MCF 10A (cell line): ENCODE results near the gene DGCR8. TPM values are rescaled to one million over a fixed set of nuclear protein-coding genes. Genes with fewer than 3 reads are reported as not detected.

Experiments used
- BruUV-seq: library from RNA; stranded (reverse); fragments of 400-500 nt; replicated peaks from 2 replicates; lab custom pipeline; 2021; lab: Mats Ljungman, UMichigan
- CTCF ChIA-PET: fragments of 300-600 bp; sonication (Branson Sonifier 250); formaldehyde crosslinking; extraction: SDS; loops from one replicate; lab custom pipeline; 2021; ENCODE audit warnings: antibody characterized with exemption, inconsistent platforms; lab: Yijun Ruan, JAX
- POLR2A ChIA-PET: fragments of 300-600, 350-650 bp; sonication (Branson Sonifier 250); formaldehyde crosslinking; extraction: SDS; loops from one replicate; lab custom pipeline; 2020; ENCODE audit warnings: antibody characterized with exemption, inconsistent platforms; lab: Yijun Ruan, JAX
- DNase-seq: peaks from one replicate; pipeline ENCODE4 v3.0.0-alpha.2; 2018; ENCODE audit not compliant: unreplicated experiment
- H3K27ac Mint-ChIP-seq: one replicate; pipeline ENCODE4 v1.8.0; 2022; ENCODE audit warnings: mild to moderate bottlenecking, low read depth, mixed read lengths; ENCODE audit not compliant: unreplicated experiment
- H3K27me3 Mint-ChIP-seq: one replicate; pipeline ENCODE4 v1.8.0; 2022; ENCODE audit warnings: mixed read lengths; ENCODE audit not compliant: insufficient read depth, unreplicated experiment
- H3K36me3 Mint-ChIP-seq: one replicate; pipeline ENCODE4 v1.8.0; 2022; ENCODE audit warnings: mild to moderate bottlenecking, moderate library complexity, mixed read lengths; ENCODE audit not compliant: insufficient read depth, unreplicated experiment
- H3K4me1 Mint-ChIP-seq: one replicate; pipeline ENCODE4 v1.8.0; 2022; ENCODE audit warnings: mixed read lengths; ENCODE audit not compliant: insufficient read depth, unreplicated experiment
- H3K4me3 Mint-ChIP-seq: one replicate; pipeline ENCODE4 v1.8.0; 2022; ENCODE audit warnings: mild to moderate bottlenecking, moderate library complexity, mixed read lengths; ENCODE audit not compliant: unreplicated experiment
- H3K9me3 Mint-ChIP-seq: one replicate; pipeline ENCODE4 v1.8.0; 2022; ENCODE audit warnings: mixed read lengths; ENCODE audit not compliant: unreplicated experiment
- intact Hi-C: fragments of 100-400 bp; cut with micrococcal nuclease; formaldehyde crosslinking; loops from 2 replicates; pipeline ENCODE4 v1.14.1; 2022
- total RNA-seq: library from RNA; stranded (reverse); gene quantifications from 2 replicates; pipeline ENCODE4 v1.2.3, GENCODE V29; 2022
- TF ChIP-seq, protein P1 (sequence below): fragments of 200-600 bp; IDR thresholded peaks from one replicate; pipeline ENCODE4 v1.8.0; 2022; ENCODE audit warnings: antibody characterized with exemption, mild to moderate bottlenecking; ENCODE audit not compliant: unreplicated experiment

DGCR8 gene
- total RNA-seq, 1 experiment from 2014 or later: 40.8 TPM

DNA sequence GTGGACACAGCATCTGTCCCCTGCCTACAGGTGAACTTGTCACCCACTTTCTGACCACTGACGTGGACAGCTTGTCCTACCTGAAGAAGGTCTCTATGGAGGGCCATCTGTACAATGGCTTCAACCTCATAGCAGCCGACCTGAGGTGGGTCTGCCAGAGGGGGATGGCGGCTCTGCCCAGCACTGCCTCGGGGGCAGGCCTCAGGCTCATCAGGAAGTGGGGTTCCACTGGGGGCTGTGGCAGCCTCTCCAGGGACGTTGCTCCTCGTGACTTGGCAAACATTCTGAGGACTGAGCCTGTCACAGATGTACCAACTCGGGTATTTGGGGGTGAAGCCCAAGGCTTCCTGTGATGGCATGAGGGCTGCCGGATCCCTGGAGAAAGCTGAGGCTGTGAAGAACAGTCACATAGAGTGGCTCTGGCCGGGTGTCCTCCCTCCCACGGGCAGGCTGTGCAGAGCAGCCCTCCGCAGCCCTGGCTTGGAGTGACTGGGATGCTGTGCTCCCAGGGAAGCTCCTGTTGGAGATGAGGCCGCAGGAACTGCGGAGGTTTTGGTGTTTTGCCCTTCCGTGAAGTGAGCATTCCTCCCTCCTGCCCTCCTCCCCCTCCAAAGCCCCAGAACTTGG, 26.5 kb upstream of the DGCR8 start:
- CTCF ChIA-PET: interaction anchor here (0.5 kb wide), 2 partner anchors 24 to 100 kb away, joined by 4 to 6 read pairs; no protein-coding TSS in a partner anchor
- no peak for DNase-seq
- Mint-ChIP-seq H3K9me3 (no peaks in the 10 kb centered on the region), H3K4me3 (no peak overlapping the region), H3K4me1 (no peaks in the 10 kb centered on the region), H3K27ac (no peak overlapping the region), H3K36me3 (peaks cover 25% of the 10 kb centered on the region), H3K27me3 (no peaks in the 10 kb centered on the region)
- POLR2A ChIA-PET: no interaction called here
- intact Hi-C loops: no loop called here
- TF ChIP-seq, protein P1, sequence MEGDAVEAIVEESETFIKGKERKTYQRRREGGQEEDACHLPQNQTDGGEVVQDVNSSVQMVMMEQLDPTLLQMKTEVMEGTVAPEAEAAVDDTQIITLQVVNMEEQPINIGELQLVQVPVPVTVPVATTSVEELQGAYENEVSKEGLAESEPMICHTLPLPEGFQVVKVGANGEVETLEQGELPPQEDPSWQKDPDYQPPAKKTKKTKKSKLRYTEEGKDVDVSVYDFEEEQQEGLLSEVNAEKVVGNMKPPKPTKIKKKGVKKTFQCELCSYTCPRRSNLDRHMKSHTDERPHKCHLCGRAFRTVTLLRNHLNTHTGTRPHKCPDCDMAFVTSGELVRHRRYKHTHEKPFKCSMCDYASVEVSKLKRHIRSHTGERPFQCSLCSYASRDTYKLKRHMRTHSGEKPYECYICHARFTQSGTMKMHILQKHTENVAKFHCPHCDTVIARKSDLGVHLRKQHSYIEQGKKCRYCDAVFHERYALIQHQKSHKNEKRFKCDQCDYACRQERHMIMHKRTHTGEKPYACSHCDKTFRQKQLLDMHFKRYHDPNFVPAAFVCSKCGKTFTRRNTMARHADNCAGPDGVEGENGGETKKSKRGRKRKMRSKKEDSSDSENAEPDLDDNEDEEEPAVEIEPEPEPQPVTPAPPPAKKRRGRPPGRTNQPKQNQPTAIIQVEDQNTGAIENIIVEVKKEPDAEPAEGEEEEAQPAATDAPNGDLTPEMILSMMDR: no peak
- BruUV-seq: no TSS peak

DNA sequence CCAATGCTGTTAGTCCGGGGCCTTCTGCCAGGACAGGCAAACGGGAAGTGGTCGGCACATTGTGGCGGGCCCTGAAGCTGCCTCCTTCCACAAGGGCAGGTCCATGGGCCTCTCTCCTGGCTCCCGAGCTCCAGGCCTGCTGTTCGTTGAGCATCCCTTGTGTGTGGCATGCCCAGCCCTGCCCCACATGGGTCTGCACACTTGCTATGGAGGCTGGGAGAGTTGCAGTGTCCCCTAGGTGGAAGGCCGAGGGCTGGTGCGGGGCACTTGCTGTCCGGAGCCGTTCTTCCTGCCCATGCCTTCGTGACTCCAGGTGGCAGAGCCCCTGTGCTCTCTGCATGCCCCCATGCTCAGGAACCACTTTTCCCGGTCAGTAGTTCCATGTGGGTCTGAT, 26.0 kb upstream of the DGCR8 start:
- H3K9me3 Mint-ChIP-seq: no peaks in the 10 kb centered on the region
- POLR2A ChIA-PET: no interaction called here
- intact Hi-C loops: no loop called here
- H3K4me3 Mint-ChIP-seq: no peak overlapping the region
- no peaks in the 10 kb centered on the region for H3K27me3 Mint-ChIP-seq
- no peak for DNase-seq
- H3K36me3 Mint-ChIP-seq: peaks cover 25% of the 10 kb centered on the region
- no peak overlapping the region for H3K27ac Mint-ChIP-seq
- BruUV-seq: no TSS peak
- H3K4me1 Mint-ChIP-seq: no peaks in the 10 kb centered on the region
- CTCF ChIA-PET: interaction anchor here (0.5 kb wide), 1 partner anchor 100 kb away, joined by 6 read pairs; no protein-coding TSS in a partner anchor
- TF ChIP-seq, protein P1: no peak

DNA sequence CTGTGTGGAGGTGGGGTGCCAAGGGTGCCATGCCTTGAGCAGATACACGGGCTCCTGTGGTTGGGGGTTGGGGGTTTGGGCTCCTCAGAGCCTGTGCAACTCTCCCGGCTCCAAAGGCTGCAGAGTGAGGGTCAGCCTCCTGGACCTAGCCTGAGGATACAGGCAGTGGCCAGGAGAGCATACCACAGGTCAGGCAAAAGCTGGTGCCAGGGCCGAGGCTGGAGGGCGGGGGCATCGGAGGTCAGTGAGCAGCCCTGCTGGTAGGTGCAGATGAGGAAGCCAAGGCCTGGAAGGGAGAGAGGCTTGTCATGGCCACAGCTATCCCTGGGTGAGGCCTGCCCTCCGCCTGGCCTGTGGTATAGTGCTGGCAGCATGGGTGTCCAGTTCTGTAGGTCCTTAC, 25.6 kb upstream of the DGCR8 start:
- BruUV-seq: no TSS peak
- no peaks in the 10 kb centered on the region for H3K9me3 Mint-ChIP-seq
- no peak overlapping the region for H3K4me3 Mint-ChIP-seq
- peaks cover 21% of the 10 kb centered on the region for H3K36me3 Mint-ChIP-seq
- no peaks in the 10 kb centered on the region for H3K27me3 Mint-ChIP-seq
- intact Hi-C loops: no loop called here
- TF ChIP-seq, protein P1: no peak
- POLR2A ChIA-PET: no interaction called here
- no peaks in the 10 kb centered on the region for H3K4me1 Mint-ChIP-seq
- no peak overlapping the region for H3K27ac Mint-ChIP-seq
- no peak for DNase-seq
- CTCF ChIA-PET: no interaction called here

DNA sequence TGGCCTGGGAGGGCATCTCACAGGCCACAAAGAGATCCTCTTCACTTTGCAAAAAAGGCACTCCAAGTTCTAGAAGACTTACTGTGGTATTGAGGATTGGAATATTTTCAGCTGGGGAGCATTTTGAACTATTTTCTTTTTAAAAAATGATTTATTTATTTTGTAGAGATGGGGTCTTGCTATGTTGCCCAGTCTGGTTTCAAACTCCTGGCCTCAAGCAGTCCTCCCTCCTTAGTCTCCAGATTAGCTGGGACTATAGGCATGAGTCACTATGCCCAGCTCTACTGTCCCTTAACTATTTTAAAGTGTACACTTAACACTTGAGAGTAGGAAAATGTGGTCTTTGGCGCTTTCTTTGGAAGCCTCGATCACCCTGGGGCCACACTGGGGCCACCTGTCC, 24.9 kb upstream of the DGCR8 start:
- ChIA-PET CTCF (no interaction called here), POLR2A (no interaction called here)
- TF ChIP-seq, protein P1: no peak
- no TSS peak for BruUV-seq
- no peak overlapping the region for H3K4me3 Mint-ChIP-seq
- H3K9me3 Mint-ChIP-seq: no peaks in the 10 kb centered on the region
- no peaks in the 10 kb centered on the region for H3K4me1 Mint-ChIP-seq
- intact Hi-C loops: no loop called here
- DNase-seq: no peak
- peaks cover 16% of the 10 kb centered on the region for H3K36me3 Mint-ChIP-seq
- no peaks in the 10 kb centered on the region for H3K27me3 Mint-ChIP-seq
- no peak overlapping the region for H3K27ac Mint-ChIP-seq
